HG02973 (cell line): Measurements from ENCODE around the gene PACRG.

Experiments
- ATAC-seq: cut with Tn5 transposase; IDR thresholded peaks from one replicate; pipeline ENCODE4 v1.9.1; 2021; ENCODE audit warnings: moderate library complexity; ENCODE audit not compliant: unreplicated experiment

The PACRG gene

DNA sequence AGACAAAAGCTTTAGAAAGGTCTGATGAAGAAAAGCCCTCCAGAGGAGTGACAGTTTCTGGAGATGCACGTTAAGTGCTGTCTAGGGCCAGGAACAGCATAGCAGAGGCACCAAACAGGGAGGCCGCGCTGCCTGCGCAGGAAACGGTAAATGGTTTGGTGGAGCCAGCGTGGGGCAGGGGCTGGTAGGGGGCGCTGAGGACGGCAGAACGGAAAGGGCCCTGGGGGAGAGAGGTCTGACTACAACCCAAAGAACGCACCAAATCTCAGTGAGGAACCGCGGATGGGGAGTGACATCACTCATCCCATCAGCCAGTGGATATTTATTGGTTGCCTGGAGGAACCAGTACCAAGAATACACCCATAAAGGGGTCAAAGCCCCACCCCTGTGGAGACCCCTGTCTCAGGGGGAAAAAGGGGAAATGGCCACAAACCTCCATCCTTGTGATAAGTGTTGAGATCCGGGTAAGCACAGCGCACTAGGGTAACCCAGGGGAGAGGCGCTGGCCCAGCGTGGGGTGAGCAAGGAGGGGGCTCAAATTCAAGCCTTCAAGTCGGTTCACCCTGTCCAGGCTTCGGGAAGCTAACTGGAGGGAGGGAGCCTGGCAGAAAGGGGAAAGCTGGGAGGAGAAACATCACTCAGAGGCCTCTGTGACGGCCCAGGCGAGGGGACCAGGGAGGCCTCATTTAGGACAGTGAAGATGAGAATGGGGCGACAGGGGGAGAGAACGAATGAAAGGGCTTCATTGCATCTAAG lies 437.6 kb downstream of the PACRG start:
- ATAC-seq, result no peak

DNA sequence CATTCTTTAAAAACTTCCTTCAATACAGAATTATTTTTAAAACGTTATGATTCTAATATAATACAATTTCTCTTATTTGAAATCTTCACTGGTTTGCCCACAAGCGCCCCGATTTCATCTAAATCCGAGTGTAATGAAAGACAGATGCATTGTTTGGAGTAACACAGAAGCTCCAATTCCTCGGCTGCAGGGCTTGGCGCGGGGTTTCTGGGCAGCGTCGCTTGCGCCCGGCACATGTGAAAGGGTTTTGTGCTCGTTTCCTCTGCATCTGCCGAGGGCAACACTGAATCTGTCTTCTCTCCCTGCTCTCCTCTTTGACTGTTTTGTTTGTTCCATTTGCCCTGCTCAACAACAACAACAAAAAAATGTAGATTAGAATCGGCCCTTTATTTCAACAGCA lies 438.1 kb downstream of the PACRG start:
- ATAC-seq, result no peak

DNA sequence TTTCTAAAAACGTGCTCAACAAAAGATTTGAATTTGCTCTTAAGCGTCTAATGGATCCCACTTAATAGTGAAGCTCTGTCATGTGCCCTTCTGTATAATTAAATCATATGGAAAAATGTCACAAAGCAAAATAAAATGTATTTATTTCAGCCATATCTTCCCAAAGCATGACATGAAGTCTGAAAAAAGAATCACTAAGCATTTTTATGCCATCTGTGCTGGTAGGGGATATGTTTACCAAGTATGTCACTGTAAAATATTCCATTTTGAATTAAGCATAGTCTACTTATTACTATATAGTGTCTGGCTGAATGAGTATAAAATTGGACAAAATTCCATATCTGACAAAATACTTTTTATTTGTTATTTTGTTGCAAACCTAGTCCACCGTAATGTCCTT lies 438.7 kb downstream of the PACRG start:
- no peak for ATAC-seq

DNA sequence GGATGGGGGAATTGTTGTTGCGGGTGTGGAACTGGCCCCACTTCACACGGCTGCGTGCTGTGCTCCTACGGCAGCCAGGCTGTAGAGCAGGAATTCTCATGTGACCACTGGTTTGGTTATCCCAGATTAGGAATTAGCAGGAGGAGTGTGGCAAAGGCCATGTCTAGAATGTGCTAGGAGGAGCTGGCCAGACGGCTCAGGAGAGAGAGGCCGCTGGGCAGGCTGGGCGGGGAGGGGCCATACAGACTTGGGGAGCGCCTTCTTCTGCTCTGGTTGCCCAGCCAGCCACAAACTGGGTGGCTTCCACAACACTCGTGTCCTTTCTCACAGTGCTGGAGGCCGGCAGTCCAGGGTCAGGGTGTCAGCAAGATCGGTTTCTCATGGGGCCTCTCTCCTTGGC lies 441.7 kb downstream of the PACRG start:
- ATAC-seq, result no peak

DNA sequence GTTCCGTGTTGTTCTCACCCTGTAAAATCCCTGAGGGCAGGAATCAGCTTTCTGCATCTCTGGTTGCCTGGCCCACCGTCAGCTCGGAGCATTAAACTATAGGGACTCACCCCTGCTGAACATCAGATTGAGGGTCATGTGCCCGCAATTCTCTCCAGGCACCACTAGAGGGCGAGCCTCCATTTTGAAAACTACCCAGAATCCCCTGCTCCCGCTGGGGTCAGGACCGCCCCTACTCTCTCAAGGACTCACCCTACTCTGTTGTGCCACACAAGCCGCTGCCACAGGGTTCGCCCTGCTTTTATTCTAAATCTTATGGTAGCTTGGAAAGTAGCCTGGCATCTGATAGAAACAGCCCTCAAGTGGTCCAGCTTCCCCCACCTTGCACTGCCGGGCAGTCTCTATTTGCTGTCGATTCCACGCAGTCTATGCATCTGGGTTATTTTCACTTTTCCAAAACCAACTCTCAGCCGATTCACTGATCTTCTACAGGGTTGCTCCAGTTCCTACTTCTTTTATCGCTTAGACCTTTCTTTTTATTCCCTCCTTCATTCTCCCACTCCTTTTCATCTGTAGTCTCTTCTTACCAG lies 442.6 kb downstream of the PACRG start:
- ATAC-seq, result peak; percentile 78

DNA sequence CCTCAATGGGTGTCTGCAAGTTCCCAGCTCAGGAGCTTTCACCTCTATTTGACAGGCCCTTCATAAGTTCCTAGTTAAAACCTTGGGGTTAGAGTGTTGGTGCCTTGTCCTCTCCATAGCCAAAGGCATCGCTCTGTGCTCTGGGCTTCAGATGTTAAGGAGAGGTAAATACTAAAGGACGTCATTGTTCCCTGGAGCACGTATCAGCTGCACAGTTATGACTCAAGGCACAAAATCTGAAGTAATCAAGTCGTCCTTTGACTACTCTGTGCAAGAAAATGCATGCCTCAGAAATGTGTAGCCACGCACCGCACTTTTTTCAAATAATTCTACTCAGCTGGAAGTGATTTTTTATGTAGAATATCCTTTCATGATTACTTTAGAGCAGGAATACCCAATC lies 446.0 kb downstream of the PACRG start:
- ATAC-seq, result no peak

DNA sequence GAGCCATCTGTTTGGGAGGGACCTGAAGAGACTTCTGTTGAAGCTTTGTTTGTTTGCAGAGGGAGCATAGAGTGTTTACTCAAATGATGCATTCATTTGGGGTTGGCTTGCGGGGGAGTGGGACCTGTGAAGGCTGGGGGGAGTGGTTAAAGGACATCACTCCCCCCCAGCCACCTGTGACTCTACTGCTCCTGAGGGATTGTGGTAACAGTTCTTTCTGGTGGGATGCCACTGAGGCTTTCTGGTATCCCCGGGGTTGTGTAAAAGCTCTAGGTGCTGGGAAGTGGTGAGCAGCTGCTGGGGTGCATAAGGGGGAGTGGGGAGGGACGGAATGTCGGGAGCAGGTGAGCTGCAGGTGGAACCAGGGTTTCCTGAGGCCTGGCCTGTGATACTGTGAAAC lies 447.5 kb downstream of the PACRG start:
- ATAC-seq, result no peak

DNA sequence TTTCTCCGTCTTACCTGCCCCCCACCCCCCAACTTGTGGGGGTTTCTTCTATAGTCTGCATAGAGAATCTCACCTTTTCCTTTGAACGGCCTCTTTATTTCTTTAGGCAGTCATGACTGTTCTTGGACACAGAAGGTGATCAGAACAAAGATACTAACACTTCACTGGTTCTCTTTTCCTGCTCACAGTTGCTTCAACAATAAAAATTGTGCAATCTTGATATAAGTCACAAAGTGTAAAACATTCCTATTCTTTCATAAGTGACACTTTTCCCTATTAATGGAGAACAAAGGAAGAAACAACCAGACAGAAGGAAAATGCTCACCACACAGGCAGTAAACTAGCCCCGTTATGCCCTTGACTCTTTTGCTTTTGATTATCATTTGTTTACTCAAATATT lies 448.3 kb downstream of the PACRG start:
- no peak for ATAC-seq

DNA sequence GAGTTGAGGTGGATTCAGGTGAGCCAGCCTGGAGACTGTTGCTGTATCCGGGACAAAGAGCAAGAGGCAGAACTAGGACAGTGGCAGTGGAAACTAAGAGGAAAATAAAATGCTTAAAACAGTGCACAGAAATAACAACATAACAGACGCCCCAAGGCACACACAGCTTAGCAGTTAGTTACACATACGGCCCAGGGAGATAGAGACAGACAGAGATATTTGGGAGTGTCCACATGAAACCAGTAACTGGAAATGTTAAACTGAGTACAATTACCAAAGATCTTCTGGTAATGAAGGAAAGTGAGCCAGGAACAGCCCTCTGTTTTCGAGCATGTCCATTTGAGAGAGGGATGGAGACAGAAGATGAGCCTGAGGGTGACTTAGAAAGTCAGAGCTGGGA lies 449.2 kb downstream of the PACRG start:
- no peak for ATAC-seq

DNA sequence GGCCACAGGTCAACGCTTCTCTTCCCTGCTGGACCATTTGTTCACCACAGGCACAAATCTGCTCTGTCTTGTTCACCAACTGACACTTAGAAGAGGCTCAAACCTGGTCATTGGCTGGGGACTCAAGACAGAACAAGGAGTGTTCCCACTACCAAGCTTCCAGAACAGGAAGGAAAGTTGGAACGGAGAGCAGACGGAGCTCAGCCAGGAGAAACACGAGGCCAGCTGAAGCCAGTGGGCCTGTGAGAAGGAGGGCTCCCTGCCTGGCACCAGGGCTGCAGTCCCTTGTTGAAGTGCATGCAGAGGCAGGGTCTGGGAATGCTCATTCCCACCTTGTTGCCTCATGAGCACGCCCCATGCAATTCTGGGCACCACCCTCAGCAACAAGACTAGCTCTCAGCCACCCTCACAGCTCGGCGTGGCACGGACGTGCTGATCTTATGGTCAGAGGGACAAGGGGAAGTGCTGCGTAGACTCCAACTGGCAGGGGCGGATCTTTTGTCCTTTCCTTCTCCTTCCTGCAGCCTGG lies 450.2 kb downstream of the PACRG start:
- no peak for ATAC-seq

DNA sequence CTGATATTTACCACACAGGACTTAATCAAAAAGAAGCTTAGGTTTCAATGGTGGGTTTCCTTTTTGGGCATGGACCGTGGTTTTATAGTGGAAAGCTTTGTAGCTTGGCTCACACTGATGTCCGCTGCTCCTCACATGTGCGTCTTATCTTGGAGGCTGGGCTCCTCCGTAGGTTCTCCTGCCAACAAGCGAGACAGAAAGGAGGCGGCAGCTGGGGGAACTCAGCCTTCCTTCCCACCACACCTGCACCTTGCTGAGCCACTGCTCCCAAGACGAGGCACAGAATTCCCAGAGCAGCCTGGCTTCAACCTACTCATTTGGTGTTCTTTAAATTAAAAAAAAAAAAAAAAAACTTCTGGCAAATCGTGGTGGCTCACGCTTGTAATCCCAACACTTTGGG lies 451.3 kb downstream of the PACRG start:
- ATAC-seq, result no peak

DNA sequence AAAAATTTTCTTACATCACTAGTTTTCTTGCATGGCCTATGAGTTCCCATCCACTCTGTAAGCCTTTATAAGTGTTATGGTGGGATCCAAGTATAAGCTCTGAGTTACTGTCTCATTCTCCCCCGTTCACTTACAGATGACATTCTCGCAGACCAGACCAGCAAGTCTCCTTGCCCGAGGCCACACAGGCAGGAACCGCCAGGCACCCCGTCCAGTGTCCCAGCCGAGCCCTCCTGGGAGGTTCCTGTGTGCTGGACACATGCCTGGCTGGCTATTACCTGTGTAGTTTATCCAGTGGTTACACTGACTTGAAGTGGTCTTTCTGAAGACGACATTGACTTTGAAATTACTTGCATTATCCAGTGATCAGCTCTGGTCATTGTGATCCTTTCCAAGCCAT lies 451.9 kb downstream of the PACRG start:
- no peak for ATAC-seq

DNA sequence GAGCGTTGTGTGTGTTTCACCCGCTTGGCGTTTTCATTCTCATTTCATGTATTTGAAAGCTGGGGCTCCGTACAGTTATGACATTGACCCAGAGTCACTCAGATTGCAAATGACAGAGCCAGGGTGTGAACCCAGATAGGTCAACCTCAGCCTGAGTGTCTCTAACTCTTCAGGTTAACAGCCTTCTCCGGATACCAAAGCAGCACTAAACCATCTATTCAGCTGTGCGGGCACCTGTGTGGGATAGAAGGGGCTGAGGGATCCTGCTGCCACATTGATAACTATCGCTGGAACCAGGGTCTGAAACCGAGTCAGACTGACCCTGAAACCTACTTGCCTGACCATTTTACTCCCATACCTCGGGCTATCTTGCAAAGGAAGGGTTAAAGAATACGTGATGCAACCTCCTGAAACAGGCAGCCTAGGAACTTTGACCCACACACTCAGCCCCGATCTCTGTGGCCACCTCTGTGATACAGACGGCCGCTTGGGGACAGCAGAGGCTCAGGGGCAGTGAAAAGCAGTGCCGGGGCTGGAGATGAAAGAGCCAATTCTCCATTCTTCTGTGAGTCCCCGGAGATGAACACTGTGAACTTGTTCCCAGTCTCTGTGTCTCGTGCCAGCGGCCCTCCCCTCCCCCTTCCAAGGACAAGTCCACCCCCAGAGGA lies 453.2 kb downstream of the PACRG start:
- ATAC-seq, result no peak

DNA sequence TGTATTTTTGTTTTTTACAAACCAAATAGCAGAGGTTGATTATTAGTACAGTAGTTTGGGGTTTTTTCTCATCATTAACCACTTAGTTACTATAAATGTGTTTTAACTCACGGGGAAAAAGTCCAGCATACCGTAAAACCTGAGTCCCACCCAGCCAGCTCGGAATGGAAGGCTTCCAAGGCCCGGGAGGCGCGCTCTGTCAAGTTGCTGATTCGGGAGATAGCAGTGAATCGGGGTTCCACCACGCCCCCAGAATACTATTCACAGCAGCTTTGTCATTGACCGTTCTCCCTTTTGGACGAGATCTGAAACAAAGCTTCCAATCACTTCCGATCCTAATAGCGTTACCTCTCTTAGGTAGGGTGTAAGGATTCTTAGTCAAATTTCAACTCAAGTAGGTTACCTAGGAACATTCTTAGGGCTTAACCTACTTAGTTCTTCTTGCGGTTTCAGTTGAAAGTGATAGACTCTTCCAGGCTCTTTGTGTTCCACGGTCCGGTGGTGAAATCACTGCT lies 453.9 kb downstream of the PACRG start:
- no peak for ATAC-seq

DNA sequence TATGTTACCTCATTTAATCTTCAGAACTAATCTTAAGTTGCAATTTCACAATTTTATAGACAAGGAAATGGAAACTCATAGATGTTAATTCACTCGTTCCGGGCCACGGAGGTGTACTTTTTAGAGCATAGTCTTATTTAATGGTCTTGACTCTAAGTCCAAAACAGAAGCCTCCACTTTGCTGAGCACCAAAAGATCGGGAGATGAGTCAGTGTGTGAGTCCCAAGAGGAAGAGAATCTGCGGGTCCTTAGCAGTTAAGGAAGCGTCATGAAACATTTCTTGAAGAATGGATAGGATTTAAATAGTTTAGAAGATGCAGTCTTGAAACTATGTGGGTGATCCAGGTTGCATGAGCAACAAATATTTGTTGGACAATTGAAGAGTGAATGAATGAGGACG lies 454.9 kb downstream of the PACRG start:
- no peak for ATAC-seq

DNA sequence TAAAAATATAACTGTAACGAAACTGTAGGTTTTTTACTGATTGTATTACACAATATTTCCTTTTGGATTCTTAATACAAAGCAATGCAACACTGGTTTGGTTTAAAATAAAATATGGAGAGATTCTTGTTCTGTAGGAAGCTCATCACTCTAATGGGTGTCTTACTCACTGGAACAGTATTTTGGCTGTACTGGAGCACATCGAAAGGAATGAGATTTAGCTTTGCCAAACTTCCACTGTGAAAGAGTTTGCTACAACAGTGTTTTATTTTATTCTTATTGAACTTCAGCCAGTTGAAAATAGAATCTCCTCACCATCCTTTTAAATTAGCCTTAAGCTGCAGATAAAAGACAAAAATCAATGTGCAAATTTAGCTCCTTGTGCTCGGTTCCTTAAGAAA lies 456.0 kb downstream of the PACRG start:
- no peak for ATAC-seq

DNA sequence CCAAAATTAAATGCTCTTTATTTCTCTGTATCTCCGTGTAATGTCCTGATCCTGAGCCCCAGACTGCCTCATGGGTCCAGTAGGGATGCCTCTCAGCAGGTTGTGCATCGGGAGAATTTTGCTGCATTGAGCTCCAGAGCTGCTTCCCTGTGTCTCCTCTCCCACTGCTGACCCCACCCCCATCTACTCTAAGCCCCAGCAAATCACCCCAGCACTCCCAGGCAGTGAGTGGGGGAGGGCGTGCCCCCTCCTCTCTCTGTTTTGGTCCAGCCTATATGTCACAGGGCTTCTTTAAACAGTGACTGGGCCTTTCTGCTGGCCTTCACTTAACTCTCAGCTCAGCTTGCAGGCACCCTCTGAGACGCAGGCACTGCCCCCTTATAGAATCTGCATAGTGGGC lies 458.0 kb downstream of the PACRG start:
- ATAC-seq, result no peak

DNA sequence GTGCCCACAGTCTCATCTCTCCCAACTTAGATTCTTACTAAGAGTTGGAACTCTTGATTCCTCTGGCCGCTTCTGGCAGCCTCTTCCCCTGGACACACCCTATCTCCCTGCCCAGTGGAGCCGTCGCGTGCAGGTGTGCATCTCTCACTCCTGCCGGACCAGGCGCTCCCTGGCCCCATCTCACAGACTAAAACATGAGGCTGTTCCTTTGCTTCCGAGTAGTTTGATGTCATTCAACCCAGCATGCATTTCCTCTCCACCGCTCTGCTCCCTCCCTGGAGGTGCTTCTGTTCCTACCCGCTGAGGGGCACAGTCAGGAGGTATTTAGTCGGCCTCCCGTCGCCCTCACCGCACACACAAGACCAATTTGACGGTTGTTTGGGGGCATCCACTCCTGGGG lies 458.8 kb downstream of the PACRG start:
- ATAC-seq, result no peak

DNA sequence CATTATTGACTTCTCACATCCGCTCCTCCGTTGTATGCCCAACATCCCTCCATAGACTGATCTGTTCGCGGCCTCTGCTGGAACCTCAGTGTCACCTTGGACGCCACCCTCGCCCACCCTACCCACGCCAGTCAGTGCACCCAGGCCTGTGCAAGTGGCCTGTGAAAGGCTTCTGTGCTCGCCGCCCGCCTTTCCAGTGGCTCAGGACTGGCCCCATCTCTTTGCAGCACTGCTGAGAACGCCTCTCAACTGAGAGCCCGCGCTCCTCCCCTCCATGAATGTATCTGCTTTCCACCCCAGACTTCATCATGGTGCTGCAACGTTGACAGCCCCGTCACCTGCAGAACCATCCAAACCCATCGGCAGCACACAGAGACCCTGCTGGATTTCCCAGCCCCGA lies 459.4 kb downstream of the PACRG start:
- ATAC-seq, result no peak

DNA sequence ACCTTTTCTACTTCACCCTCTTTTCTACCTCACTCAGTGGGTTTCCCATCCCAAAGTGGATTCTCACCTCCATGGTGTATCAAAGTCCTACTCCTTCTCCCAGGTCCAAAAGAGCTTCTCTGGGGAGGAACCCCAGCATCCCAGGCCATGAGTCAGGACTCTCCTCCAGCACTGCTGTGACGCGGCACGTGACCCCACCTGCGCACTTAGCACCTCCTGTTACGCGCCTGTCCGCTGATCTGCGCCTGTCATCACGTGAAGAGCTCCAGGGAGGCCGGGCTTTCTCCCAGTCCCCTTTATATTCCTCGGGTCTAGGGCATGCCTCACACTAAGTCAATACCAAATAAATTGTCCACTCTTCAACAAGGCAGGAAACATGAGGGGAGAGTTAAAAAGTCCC lies 459.8 kb downstream of the PACRG start:
- no peak for ATAC-seq

DNA sequence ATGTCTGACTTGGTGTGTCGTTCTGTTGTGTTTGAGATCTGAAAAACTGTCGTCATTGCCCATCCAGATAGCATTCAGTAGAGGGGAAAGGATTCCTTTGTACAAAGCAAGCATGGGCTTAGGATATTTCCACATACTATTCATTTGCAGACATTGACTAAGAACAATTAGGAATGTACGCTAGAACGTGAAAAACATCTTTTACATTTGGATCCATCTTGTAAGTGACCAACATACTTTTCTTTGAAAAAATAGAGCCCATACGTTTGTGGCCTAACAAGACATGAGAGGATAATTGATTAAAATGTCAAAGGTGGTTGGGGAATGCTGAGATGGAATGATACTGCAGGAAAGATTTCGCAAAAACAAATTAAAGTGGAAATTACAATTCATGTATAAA lies 461.0 kb downstream of the PACRG start:
- no peak for ATAC-seq

DNA sequence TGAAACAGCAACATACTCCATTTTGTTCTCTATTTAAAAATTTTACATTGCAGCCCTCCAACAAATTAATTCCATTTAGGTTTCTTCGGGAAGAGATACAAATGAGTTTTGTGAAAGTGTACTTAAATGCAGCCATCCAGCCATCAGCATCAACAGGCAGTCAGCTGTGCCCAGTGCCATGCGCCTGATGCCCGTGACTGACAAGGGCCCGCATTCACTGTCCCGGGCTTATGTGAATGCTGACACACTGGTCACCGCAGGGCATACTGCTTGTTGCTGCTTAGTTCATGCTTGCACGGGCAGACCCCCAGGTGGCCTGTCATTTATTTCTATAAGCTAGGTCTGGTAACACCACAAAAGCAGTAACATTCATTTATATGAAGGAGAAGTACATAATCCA lies 461.8 kb downstream of the PACRG start:
- no peak for ATAC-seq
